ENCODE data around the gene CFAP52.
"Not testable (repeated sequence)": the region's sequence is repeated elsewhere in the genome, so short reads cannot be mapped to it uniquely, and the experiment has no call there.

Gene CFAP52

DNA sequence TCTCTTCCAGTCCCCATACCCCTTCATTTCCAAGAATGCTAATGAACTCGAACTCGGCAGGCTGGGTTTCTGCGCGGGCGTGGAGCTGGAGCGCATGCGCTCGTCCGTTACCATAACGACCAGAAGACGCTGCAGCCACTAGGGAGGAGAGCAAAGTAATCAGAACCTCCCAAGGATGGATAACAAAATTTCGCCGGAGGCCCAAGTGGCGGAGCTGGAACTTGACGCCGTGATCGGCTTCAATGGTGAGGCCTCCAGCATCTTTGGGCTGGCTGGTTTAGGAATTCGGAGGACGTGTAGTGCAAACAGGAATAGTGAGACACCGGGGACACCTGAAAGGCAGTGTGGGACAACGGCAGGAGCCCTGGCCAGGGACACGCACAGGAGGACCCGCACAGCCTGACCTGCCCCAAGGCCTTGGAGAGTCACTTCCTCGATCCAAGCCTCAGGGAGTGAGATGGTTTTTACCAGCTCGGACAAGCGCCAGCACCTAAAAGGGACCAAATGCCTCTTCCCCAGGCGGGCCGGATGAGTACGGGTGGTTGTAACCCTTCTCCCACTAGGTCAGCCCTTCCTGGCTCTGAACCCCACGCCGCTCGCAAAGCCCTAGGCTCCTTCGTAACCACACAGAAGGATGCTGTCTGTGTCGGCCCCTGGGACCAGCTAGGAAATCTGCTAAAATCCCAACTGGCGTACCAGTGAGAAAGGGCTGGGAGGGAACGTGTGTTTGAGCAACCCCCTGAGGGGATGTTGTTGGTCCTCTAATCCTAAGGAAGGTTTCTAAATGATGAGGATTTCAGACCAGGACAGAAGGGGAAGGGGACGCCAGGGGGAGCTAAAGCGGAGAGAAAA, at the start of gene CFAP52:
Gene CFAP52, plus strand, starts transcription at position 122 of the 852 bp plus-strand sequence. Its CDS starts 54 bp downstream, at position 176.
- in situ Hi-C loops (cut with MboI; ENCODE audit: low sequenced_read_pairs): no loop called here

GRCh38 chr17:9527788-9528187, 48.7 kb upstream of the CFAP52 start:
- in situ Hi-C loops (cut with MboI; ENCODE audit: low sequenced_read_pairs): no loop called here

GRCh38 chr17:9529033-9529700, 47.3 kb upstream of the CFAP52 start:
- in situ Hi-C loops (cut with MboI; ENCODE audit: low sequenced_read_pairs): no loop called here

DNA sequence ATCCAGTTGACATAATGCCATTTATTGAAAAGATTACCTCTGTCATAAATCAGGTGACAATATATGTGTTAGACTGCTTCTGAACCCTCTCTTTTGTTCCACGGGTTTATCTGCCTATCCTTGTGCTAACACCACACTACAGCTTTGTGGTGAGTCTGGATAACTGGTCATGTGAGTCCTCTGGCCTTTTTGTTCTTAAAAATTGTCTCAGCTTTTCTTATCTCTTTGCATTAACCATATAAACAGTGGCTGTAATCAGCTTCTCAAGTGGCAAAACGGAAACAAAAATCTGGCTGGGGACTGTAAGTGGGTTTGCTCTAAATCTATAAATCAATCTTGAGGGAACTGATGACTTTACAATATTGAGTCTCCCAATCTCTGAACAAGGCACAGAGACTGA, 45.4 kb upstream of the CFAP52 start:
- in situ Hi-C loops (cut with MboI; ENCODE audit: low sequenced_read_pairs): no loop called here

- in situ Hi-C loops (cut with MboI; ENCODE audit: low sequenced_read_pairs): no loop called here
Observed at GRCh38 chr17:9532715-9533114, 43.7 kb upstream of the CFAP52 start.

GRCh38 chr17:9533441-9533840, 43.0 kb upstream of the CFAP52 start:
- in situ Hi-C loops (cut with MboI; ENCODE audit: low sequenced_read_pairs): no loop called here

DNA sequence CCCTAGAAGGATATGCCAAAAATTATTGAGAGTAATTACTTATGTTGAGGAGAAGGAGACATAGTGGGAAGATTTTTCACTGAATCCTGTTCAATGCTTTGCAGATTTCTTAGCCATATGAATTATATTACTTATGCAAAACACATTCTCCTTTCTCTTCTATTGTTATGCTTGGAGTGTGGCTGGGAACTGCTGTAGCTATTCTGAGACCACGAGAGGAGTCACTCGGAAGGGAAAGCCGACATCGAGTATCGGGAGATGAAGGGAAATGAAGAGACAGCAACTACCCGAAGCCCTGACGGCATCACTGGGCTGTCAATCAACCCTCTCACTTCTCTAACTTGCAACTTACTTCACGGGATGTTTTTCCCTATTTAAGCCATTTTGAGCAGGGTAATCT, 40.4 kb upstream of the CFAP52 start:
- in situ Hi-C loops (cut with MboI; ENCODE audit: low sequenced_read_pairs): no loop called here

DNA sequence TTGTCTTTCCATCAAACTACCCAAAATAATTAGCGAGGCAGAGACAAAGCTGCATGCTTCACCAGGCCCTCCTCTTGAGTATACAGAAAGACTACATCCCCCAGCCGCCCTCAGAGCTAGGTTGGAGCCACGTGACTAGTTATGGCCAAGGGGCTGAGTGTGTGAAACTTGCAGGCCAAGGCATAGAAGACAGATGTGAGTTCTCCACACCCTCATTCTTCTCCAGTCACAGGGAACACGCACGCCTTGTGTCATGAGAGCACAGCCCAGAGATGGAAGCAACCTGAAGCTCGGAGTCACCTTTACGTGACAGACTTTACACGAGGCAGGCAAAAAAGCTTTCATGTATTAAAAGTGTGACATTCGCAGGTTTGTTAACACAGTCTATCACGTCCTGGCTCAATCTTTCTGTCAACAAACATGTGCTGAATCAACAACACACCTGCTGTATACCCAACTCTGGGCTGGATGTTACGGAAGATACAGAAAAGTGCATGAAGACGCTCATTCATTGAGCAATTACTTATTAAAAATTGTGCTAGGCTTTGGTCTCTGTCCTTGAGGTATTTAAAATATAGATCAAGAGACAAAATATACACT, 39.2 kb upstream of the CFAP52 start:
- in situ Hi-C loops (cut with MboI; ENCODE audit: low sequenced_read_pairs): no loop called here

- in situ Hi-C loops (cut with MboI; ENCODE audit: low sequenced_read_pairs): no loop called here
Observed at GRCh38 chr17:9538626-9539025, 37.8 kb upstream of the CFAP52 start.

DNA sequence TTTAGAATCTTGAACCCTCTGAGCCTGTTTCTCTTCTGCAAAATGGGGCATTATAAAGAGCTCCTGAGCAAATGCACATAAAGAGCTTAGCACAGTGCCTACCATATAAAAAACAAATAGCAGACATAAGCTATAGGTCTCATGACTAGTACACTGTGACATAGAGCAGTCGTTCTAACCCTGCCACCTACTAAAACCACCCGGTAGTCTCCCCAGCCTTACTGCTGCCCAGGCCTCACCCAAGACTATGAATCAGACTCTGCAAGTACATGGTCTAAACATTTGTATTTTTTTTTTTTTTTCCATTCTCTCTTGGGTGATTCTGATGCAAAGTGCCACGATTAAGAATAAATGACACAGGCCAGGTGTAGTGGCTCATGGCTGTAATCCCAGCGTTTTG, 34.7 kb upstream of the CFAP52 start:
- in situ Hi-C loops (cut with MboI; ENCODE audit: low sequenced_read_pairs): no loop called here

- in situ Hi-C loops (cut with MboI; ENCODE audit: low sequenced_read_pairs): no loop called here
Observed at GRCh38 chr17:9544221-9544620, 32.2 kb upstream of the CFAP52 start.

DNA sequence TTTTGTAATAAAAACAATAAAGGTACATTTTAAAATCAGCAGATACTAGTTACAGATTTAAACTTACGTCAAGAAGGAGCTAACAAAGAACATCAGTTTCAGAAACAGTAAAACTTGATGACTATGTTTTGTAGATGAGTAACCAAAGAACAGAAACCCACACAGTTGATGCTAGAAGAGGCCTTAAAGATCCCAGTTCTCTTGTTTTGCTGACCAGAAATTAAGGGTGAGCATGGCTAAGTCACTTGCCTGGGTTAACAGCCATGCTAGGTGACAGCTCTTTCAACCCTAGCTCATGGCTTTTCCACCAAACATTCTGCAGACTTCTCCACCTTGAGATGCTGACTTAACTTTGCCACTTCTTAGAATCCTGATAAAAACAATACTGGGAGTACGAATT, 27.2 kb upstream of the CFAP52 start:
- in situ Hi-C loops (cut with MboI; ENCODE audit: low sequenced_read_pairs): no loop called here

DNA sequence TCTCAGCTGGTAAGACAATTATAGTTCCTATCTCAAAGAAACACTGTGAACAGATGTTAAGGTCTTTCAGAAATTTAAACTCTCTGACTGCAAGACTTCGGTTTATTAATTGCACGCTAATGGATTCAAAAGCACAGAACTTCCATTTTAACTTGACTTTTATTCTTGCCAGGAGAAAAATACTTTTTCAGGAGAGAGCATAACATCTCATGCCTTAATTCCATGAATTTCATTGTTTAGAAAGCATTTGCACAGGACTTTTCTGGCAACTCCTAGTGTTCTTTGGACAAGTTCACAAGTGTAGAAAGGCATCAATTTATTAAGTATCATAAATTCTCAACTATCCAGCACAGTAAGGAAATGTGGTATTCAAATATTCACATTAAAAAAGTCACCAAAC, 23.3 kb upstream of the CFAP52 start:
- in situ Hi-C loops (cut with MboI; ENCODE audit: low sequenced_read_pairs): no loop called here

- in situ Hi-C loops (cut with MboI; ENCODE audit: low sequenced_read_pairs): no loop called here
Observed at GRCh38 chr17:9553596-9553995, 22.8 kb upstream of the CFAP52 start.

- in situ Hi-C loops (cut with MboI; ENCODE audit: low sequenced_read_pairs): not testable (repeated sequence)
Observed at GRCh38 chr17:9554715-9555114, 21.7 kb upstream of the CFAP52 start.

DNA sequence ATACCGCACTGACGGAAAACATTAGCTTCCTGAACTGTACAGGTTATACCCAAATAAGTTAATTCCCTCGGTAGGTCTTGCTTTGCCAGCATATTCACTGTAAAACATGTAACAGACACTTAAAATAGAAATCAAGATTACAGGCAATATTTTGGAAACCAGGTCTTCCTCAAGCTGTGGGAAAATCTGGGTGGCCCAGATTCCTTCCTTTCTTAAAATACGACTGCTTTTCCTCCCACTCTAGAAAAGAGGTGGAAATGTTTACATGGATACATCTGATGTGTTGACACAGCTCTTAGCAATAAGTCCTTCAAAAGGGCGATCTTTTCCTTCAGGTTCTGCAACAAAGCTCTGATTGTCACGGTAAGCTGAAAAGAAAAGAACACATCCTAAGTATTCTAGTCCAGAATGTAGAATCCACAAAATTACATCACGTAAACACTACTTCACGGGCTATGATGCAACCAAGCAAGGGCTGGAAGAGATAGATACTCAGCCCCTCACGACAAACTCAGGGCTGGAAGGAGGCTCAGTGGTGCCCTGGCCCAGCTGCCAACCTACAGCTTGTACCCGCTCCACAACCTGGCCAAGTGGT, 19.2 kb upstream of the CFAP52 start:
- in situ Hi-C loops (cut with MboI; ENCODE audit: low sequenced_read_pairs): no loop called here

GRCh38 chr17:9557857-9558256, 18.6 kb upstream of the CFAP52 start:
- in situ Hi-C loops (cut with MboI; ENCODE audit: low sequenced_read_pairs): no loop called here

DNA sequence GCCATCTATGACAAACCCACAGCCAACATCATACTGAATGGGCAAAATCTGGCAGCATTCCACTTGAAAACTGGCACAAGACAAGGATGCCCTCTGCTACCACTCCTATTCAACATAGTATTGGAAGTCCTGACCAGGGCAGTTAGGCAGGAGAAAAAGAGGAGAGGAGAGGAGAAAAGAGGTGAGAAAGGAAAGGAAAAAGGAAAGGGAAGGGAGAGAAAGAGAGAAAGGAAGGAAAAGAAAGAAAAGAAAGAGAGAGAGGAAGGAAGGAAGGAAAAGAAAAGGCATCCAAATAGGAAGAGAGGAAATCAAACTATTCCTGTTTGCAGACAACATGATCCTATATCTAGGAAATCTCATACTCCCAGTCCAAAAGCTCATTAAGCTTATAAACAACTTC, 12.3 kb upstream of the CFAP52 start:
- in situ Hi-C loops (cut with MboI; ENCODE audit: low sequenced_read_pairs): no loop called here

- in situ Hi-C loops (cut with MboI; ENCODE audit: low sequenced_read_pairs): no loop called here
Observed at GRCh38 chr17:9566067-9566466, 10.4 kb upstream of the CFAP52 start.

- in situ Hi-C loops (cut with MboI; ENCODE audit: low sequenced_read_pairs): not testable (repeated sequence)
Observed at GRCh38 chr17:9566739-9567138, 9.7 kb upstream of the CFAP52 start.

GRCh38 chr17:9568004-9568403, 8.4 kb upstream of the CFAP52 start:
- in situ Hi-C loops (cut with MboI; ENCODE audit: low sequenced_read_pairs): no loop called here

All from HL-60/S4 treated with retinoic acid at 250 ng/mL for 4 days and 3 days (cell line).